ENCODE data around the gene CRB1. TPM values are rescaled to one million over a fixed set of nuclear protein-coding genes. Genes with fewer than 3 reads are reported as not detected.

CRB1 gene
- total and polyA plus RNA-seq, 2 donors from 2014 or later = 0.16 to 1.2 TPM

DNA sequence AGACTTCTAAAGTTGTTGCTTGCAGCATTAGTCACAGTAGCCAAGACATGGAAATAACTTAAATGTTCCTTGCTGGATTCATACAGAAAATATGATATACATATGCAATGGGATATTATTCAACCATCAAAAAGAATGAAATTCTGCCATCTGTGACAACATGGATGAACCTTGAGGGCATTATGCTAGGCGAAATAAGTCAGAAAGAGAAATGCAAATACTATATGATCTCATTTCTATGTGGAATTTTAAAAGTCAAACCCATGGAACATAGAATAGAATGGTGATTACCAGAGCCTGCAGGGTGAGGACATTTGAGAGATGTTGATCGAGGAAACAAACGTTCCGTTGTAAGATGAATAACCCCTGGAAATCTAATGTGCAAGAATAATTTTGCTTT lies 43.0 kb downstream of the CRB1 start:
- TF ChIP-seq CTCF (IDR thresholded peaks at IDR 0.05; ENCODE audit: borderline replicate concordance, extremely low read depth, insufficient read depth) = no peak
- FAIRE-seq (no peak), DNase-seq (no peak)
- no peak overlapping the region for H3K4me3 ChIP-seq (ENCODE audit: low read length in 3 of 3)
- no peak overlapping the region for H3K9ac ChIP-seq (ENCODE audit: low read length in 3 of 3)
- intact Hi-C loops (cut with DNase I) = no loop called here
- H3K4me1 ChIP-seq (ENCODE audit: control insufficient read depth in 2 of 3, insufficient read depth in 2 of 3, low read depth in 1 of 3, low read length in 3 of 3) = peaks cover 0 to 8% (median 0%) of the 10 kb centered on the region in 3 donors
- H3K27me3 ChIP-seq (ENCODE audit: control insufficient read depth, insufficient read depth, low read length) = no peaks in the 10 kb centered on the region
- H3K9me3 ChIP-seq (ENCODE audit: control insufficient read depth in 2 of 3, insufficient read depth in 1 of 3, low read length in 3 of 3) = no peaks in the 10 kb centered on the region
- no peak overlapping the region for H3K27ac ChIP-seq (ENCODE audit: low read depth in 2 of 2, low read length in 2 of 2)
- H3K36me3 ChIP-seq (ENCODE audit: control insufficient read depth in 2 of 3, insufficient read depth in 3 of 3, low read length in 3 of 3) = no peaks in the 10 kb centered on the region

DNA sequence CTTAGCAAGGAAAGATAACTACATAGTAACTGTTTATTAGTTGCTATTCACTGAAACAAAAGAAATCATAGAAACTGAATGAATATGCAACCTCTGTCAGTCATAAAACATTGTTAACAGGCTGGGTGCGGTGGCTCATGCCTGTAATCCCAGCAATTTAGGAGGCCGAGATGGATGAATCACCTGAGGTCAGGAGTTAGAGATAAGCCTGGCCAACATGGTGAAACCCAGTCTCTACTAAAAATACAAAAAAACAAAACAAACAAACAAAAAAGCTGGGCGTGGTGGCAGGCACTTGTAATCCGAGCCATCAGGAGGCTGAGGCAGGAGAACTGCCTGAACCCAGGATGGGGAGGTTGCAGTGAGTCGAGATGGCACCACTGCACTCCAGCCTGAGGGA lies 44.1 kb downstream of the CRB1 start:
- no peaks in the 10 kb centered on the region for H3K9me3 ChIP-seq (ENCODE audit: control insufficient read depth in 2 of 3, insufficient read depth in 1 of 3, low read length in 3 of 3)
- H3K27ac ChIP-seq (ENCODE audit: low read depth in 2 of 2, low read length in 2 of 2) = no peak overlapping the region
- TF ChIP-seq CTCF (IDR thresholded peaks at IDR 0.05; ENCODE audit: borderline replicate concordance, extremely low read depth, insufficient read depth) = no peak
- H3K4me3 ChIP-seq (ENCODE audit: low read length in 3 of 3) = no peak overlapping the region
- no peaks in the 10 kb centered on the region for H3K36me3 ChIP-seq (ENCODE audit: control insufficient read depth in 2 of 3, insufficient read depth in 3 of 3, low read length in 3 of 3)
- intact Hi-C loops (cut with DNase I) = no loop called here
- DNase-seq = no peak
- H3K9ac ChIP-seq (ENCODE audit: low read length in 3 of 3) = no peak overlapping the region
- H3K27me3 ChIP-seq (ENCODE audit: control insufficient read depth, insufficient read depth, low read length) = no peaks in the 10 kb centered on the region
- no peak for FAIRE-seq
- H3K4me1 ChIP-seq (ENCODE audit: control insufficient read depth in 2 of 3, insufficient read depth in 2 of 3, low read depth in 1 of 3, low read length in 3 of 3) = peaks cover 0 to 8% (median 0%) of the 10 kb centered on the region in 3 donors

DNA sequence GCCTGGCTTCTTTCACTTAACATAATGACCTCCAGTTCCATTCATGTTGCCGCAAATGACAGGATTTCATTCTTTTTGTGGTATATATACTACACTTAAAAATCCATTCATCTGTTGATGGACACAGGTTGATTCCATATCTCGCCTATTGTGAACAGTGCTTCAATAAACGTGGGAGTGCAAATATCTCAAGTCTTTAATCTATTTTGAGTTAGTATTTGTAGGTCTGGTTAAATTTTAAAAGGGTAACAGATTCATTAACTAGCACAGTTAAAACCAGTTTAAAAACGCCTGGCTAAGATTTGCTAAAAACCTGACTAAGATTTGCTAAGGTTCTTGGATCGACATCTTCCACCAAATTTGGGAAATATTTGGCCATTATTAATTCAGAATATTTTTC lies 45.7 kb downstream of the CRB1 start:
- intact Hi-C loops (cut with DNase I) = no loop called here
- no peak for FAIRE-seq

More for the DNA sequence above, 45.7 kb downstream of the CRB1 start:
- no peaks in the 10 kb centered on the region for H3K27me3 ChIP-seq (ENCODE audit: control insufficient read depth, insufficient read depth, low read length)
- H3K27ac ChIP-seq (ENCODE audit: low read depth in 2 of 2, low read length in 2 of 2) = no peak overlapping the region
- TF ChIP-seq CTCF (IDR thresholded peaks at IDR 0.05; ENCODE audit: borderline replicate concordance, extremely low read depth, insufficient read depth) = no peak
- H3K36me3 ChIP-seq (ENCODE audit: control insufficient read depth in 2 of 3, insufficient read depth in 3 of 3, low read length in 3 of 3) = no peaks in the 10 kb centered on the region
- H3K4me1 ChIP-seq (ENCODE audit: control insufficient read depth in 2 of 3, insufficient read depth in 2 of 3, low read depth in 1 of 3, low read length in 3 of 3) = peaks cover 0 to 8% (median 0%) of the 10 kb centered on the region in 3 donors
- DNase-seq = peak in 1 of 5 donors; percentile 21
- no peaks in the 10 kb centered on the region for H3K9me3 ChIP-seq (ENCODE audit: control insufficient read depth in 2 of 3, insufficient read depth in 1 of 3, low read length in 3 of 3)
- no peak overlapping the region for H3K4me3 ChIP-seq (ENCODE audit: low read length in 3 of 3)
- H3K9ac ChIP-seq (ENCODE audit: low read length in 3 of 3) = no peak overlapping the region

Data from kidney (tissue), 14 donors.